AML-193 (cell line): ENCODE measurements around the gene ZNF586.
"Not testable (repeated sequence)": the region's sequence is repeated elsewhere in the genome, so short reads cannot be mapped to it uniquely, and the experiment has no call there.

Experiments used
- DNase-seq, 2 experiments: peaks; one replicate each; lab custom pipeline; 2025; lab: John Stamatoyannopoulos, UW

ZNF586 gene

GRCh38 chr19:57796580-57796979, 27.1 kb downstream of the ZNF586 start:
- DNase-seq = not testable (repeated sequence)

- no peak for DNase-seq
These were observed 31.2 kb downstream of the ZNF586 start for GRCh38 chr19:57800696-57801095.

- no peak for DNase-seq
These were observed 32.8 kb downstream of the ZNF586 start for GRCh38 chr19:57802269-57802668.

GRCh38 chr19:57803265-57803593, 33.8 kb downstream of the ZNF586 start:
- no peak for DNase-seq

- no peak for DNase-seq
These were observed 34.3 kb downstream of the ZNF586 start for GRCh38 chr19:57803594-57804325.

- DNase-seq = no peak
These were observed 38.1 kb downstream of the ZNF586 start for GRCh38 chr19:57807541-57807940.

GRCh38 chr19:57810410-57811295, 41.2 kb downstream of the ZNF586 start:
- DNase-seq = not testable (repeated sequence)

GRCh38 chr19:57812226-57812625, 42.8 kb downstream of the ZNF586 start:
- DNase-seq = no peak

- DNase-seq = not testable (repeated sequence)
These were observed 43.7 kb downstream of the ZNF586 start for GRCh38 chr19:57812975-57813820.

GRCh38 chr19:57813919-57814504, 44.5 kb downstream of the ZNF586 start:
- DNase-seq = no peak

- peak; percentile 84 to 88 for DNase-seq
These were observed 45.2 kb downstream of the ZNF586 start, which contains the start of gene ZNF552 for GRCh38 chr19:57814505-57815246. ZNF552 (minus strand) TSS chr19:57814913; CDS start chr19:57814743, 170 bp downstream.

- DNase-seq = no peak
These were observed 46.0 kb downstream of the ZNF586 start for GRCh38 chr19:57815247-57816075.

- no peak for DNase-seq
These were observed 47.2 kb downstream of the ZNF586 start for GRCh38 chr19:57816652-57817051.

- no peak for DNase-seq
These were observed 48.5 kb downstream of the ZNF586 start for GRCh38 chr19:57817976-57818375.

- no peak for DNase-seq
These were observed 48.9 kb downstream of the ZNF586 start for GRCh38 chr19:57818378-57818777.

GRCh38 chr19:57819475-57820148, 50.1 kb downstream of the ZNF586 start:
- peak; percentile 87 to 90 for DNase-seq

- DNase-seq = no peak
These were observed 51.1 kb downstream of the ZNF586 start for GRCh38 chr19:57820599-57820998.

- not testable (repeated sequence) for DNase-seq
These were observed 51.6 kb downstream of the ZNF586 start for GRCh38 chr19:57821095-57821494.

- not testable (repeated sequence) for DNase-seq
These were observed 52.0 kb downstream of the ZNF586 start for GRCh38 chr19:57821501-57821900.
